Common myeloid progenitor, CD34-positive (primary cell): ENCODE results near the gene MYH7.
"Not testable (repeated sequence)": the region's sequence is repeated elsewhere in the genome, so short reads cannot be mapped to it uniquely, and the experiment has no call there.

Source experiments
- CTCF ChIA-PET: fragments of 350-600 bp; sonication (Branson Sonifier 250); formaldehyde crosslinking; loops from one replicate; lab custom pipeline; 2021; ENCODE audit warnings: antibody characterized with exemption; lab: Charles Lee
- POLR2A ChIA-PET: fragments of 350-600 bp; sonication (Branson Sonifier 250); formaldehyde crosslinking; loops from one replicate; lab custom pipeline; 2021; ENCODE audit warnings: antibody characterized with exemption; lab: Charles Lee
- DNase-seq, 3 donors: peaks; one replicate each; pipeline versions ENCODE4 v3.0.0 to v3.0.0-alpha.2; 2013
- H3K27ac ChIP-seq, 2 experiments: 1 replicate in 1 of 2; 2 replicates in 1 of 2; pipeline ENCODE4 v1.7.0; 2013; ENCODE audit warnings: inconsistent platforms in 2 of 2, low read length in 2 of 2, mild to moderate bottlenecking in 2 of 2, low read depth in 1 of 2, moderate library complexity in 1 of 2; ENCODE audit not compliant: severe bottlenecking in 2 of 2, insufficient read depth in 1 of 2, poor library complexity in 1 of 2
- H3K27me3 ChIP-seq, 5 experiments: replicated peaks in 2 of 5; 1 replicate in 3 of 5; 2 replicates in 2 of 5; pipeline versions ENCODE4 v1.6.1 to v1.7.0; 2013; ENCODE audit warnings: low read length in 4 of 5, mild to moderate bottlenecking in 2 of 5, moderate library complexity in 2 of 5, inconsistent platforms in 1 of 5; ENCODE audit not compliant: insufficient read depth in 5 of 5, control insufficient read depth in 4 of 5
- H3K36me3 ChIP-seq, 4 experiments: 1 replicate in 2 of 4; 2 replicates in 2 of 4; pipeline versions ENCODE4 v1.6.1 to v1.7.0; 2013; ENCODE audit warnings: low read length in 3 of 4, control low read depth in 1 of 4, mild to moderate bottlenecking in 1 of 4; ENCODE audit not compliant: control insufficient read depth in 4 of 4, insufficient read depth in 4 of 4
- H3K4me1 ChIP-seq, 4 experiments: 1 replicate in 3 of 4; 2 replicates in 1 of 4; pipeline versions ENCODE4 v1.6.1 to v1.7.1; 2013; ENCODE audit warnings: low read length in 3 of 4, mild to moderate bottlenecking in 3 of 4, control low read depth in 1 of 4, inconsistent platforms in 1 of 4, moderate library complexity in 1 of 4; ENCODE audit not compliant: control insufficient read depth in 4 of 4, insufficient read depth in 4 of 4; ENCODE audit errors: control extremely low read depth in 1 of 4
- H3K4me3 ChIP-seq, 7 experiments: 1 replicate in 4 of 7; 2 replicates in 3 of 7; pipeline versions ENCODE4 v1.5.1 to v1.7.0; 2013; ENCODE audit warnings: mild to moderate bottlenecking in 7 of 7, low read length in 6 of 7, moderate library complexity in 6 of 7, inconsistent platforms in 2 of 7, low read depth in 2 of 7, control low read depth in 1 of 7; ENCODE audit not compliant: insufficient read depth in 4 of 7, control insufficient read depth in 1 of 7; ENCODE audit errors: extremely low read depth in 1 of 7
- H3K9me3 ChIP-seq, 5 experiments: 1 replicate in 4 of 5; 2 replicates in 1 of 5; pipeline versions ENCODE4 v1.6.1 to v1.7.1; 2013; ENCODE audit warnings: low read length in 4 of 5, mild to moderate bottlenecking in 2 of 5, inconsistent platforms in 1 of 5, low read depth in 1 of 5, moderate library complexity in 1 of 5; ENCODE audit not compliant: control insufficient read depth in 4 of 5, insufficient read depth in 2 of 5; ENCODE audit errors: control extremely low read depth in 1 of 5
- WGBS: methylation state at CpG from one replicate; pipeline ENCODE4 v1.1.5; 2013; ENCODE audit not compliant: insufficient coverage; 5-methylcytosine and 5-hydroxymethylcytosine counted together

The MYH7 gene

GRCh38 chr14:23419646-23420045, 15.8 kb downstream of the MYH7 start:
- H3K4me1 ChIP-seq, POLR2A ChIA-PET, H3K27me3 ChIP-seq, H3K9me3 ChIP-seq, DNase-seq, H3K4me3 ChIP-seq, H3K27ac ChIP-seq, H3K36me3 ChIP-seq: not testable (repeated sequence)
- WGBS: 92% methylated on average over 1 of the region's 17 CpGs
- CTCF ChIA-PET: interaction anchor here (2.4 kb wide), 1 partner anchor 39 kb away, joined by 6 read pairs; no protein-coding TSS in a partner anchor

- Histone ChIP-seq H3K27me3 (peaks cover 0 to 2% (median 0%) of the 10 kb centered on the region in 5 experiments), H3K9me3 (no peaks in the 10 kb centered on the region)
- CTCF ChIA-PET: interaction anchor here (1.2 to 2.4 kb wide), 5 partner anchors 8 to 38 kb away, joined by 3 to 6 read pairs (median 5); no protein-coding TSS in a partner anchor
These were observed 17.4 kb downstream of the MYH7 start for GRCh38 chr14:23418021-23418420.

GRCh38 chr14:23417269-23417668, 18.2 kb downstream of the MYH7 start:
- H3K27ac ChIP-seq, H3K4me1 ChIP-seq, H3K36me3 ChIP-seq, H3K27me3 ChIP-seq, POLR2A ChIA-PET, DNase-seq, H3K4me3 ChIP-seq, H3K9me3 ChIP-seq: not testable (repeated sequence)
- WGBS: 92% methylated on average over 10 of the region's 12 CpGs
- CTCF ChIA-PET: interaction anchor here (1.2 to 1.8 kb wide), 5 partner anchors 9 to 30 kb away, joined by 3 to 6 read pairs (median 4); no protein-coding TSS in a partner anchor

More at GRCh38 chr14:23418021-23418420, 17.4 kb downstream of the MYH7 start:
- Histone ChIP-seq H3K36me3 (no peaks in the 10 kb centered on the region), H3K4me1 (no peaks in the 10 kb centered on the region), H3K4me3 (no peak overlapping the region), H3K27ac (no peak overlapping the region)
- no peak for DNase-seq
- 98% methylated on average over 18 of the region's 21 CpGs for WGBS
- POLR2A ChIA-PET: no interaction called here

GRCh38 chr14:23416801-23417200, 18.7 kb downstream of the MYH7 start:
- no peaks in the 10 kb centered on the region for H3K36me3 ChIP-seq
- H3K4me1 ChIP-seq: no peaks in the 10 kb centered on the region
- no peaks in the 10 kb centered on the region for H3K9me3 ChIP-seq
- DNase-seq: no peak
- ChIA-PET CTCF (interaction anchor here (0.8 to 1.7 kb wide), 4 partner anchors 9 to 31 kb away, joined by 3 to 5 read pairs (median 3); no protein-coding TSS in a partner anchor), POLR2A (no interaction called here)
- no peak overlapping the region for H3K27ac ChIP-seq
- peaks cover 0 to 2% (median 0%) of the 10 kb centered on the region in 5 experiments for H3K27me3 ChIP-seq
- no peak overlapping the region for H3K4me3 ChIP-seq
- 95% methylated on average over 11 of the region's 11 CpGs for WGBS

- CTCF ChIA-PET: interaction anchor here (0.6 to 2.0 kb wide), 6 partner anchors 10 to 193 kb away, joined by 3 to 5 read pairs (median 3); partner anchors contain the start of gene MYH7
These were observed 19.4 kb downstream of the MYH7 start for GRCh38 chr14:23415821-23416778.

GRCh38 chr14:23414906-23415820, 20.3 kb downstream of the MYH7 start:
- Histone ChIP-seq H3K4me3 (no peak overlapping the region), H3K36me3 (no peaks in the 10 kb centered on the region), H3K9me3 (no peaks in the 10 kb centered on the region), H3K4me1 (no peaks in the 10 kb centered on the region), H3K27me3 (peaks cover 0 to 2% (median 0%) of the 10 kb centered on the region in 5 experiments), H3K27ac (no peak overlapping the region)
- 97% methylated on average over 29 of the region's 39 CpGs for WGBS
- DNase-seq: no peak
- ChIA-PET CTCF (interaction anchor here (2.0 kb wide), 1 partner anchor 21 kb away, joined by 4 read pairs; the partner anchor contains the start of gene MYH7), POLR2A (no interaction called here)

More at GRCh38 chr14:23415821-23416778, 19.4 kb downstream of the MYH7 start:
- H3K4me3 ChIP-seq: no peak overlapping the region
- 98% methylated on average over 13 of the region's 21 CpGs for WGBS
- no peak overlapping the region for H3K27ac ChIP-seq
- H3K36me3 ChIP-seq: no peaks in the 10 kb centered on the region
- peaks cover 0 to 2% (median 0%) of the 10 kb centered on the region in 5 experiments for H3K27me3 ChIP-seq
- no peak for DNase-seq
- no peaks in the 10 kb centered on the region for H3K4me1 ChIP-seq
- POLR2A ChIA-PET: no interaction called here
- no peaks in the 10 kb centered on the region for H3K9me3 ChIP-seq
